GM18508 (cell line): ENCODE results near the gene NSD2.

Experiments
- ATAC-seq: cut with Tn5 transposase; IDR thresholded peaks from one replicate; pipeline ENCODE4 v1.9.1; 2021; ENCODE audit warnings: moderate number of reproducible peaks; ENCODE audit not compliant: insufficient read depth, unreplicated experiment

Gene NSD2

GRCh38 chr4:1982124-1983052 is 111.2 kb downstream of the NSD2 start:
- no peak for ATAC-seq

DNA sequence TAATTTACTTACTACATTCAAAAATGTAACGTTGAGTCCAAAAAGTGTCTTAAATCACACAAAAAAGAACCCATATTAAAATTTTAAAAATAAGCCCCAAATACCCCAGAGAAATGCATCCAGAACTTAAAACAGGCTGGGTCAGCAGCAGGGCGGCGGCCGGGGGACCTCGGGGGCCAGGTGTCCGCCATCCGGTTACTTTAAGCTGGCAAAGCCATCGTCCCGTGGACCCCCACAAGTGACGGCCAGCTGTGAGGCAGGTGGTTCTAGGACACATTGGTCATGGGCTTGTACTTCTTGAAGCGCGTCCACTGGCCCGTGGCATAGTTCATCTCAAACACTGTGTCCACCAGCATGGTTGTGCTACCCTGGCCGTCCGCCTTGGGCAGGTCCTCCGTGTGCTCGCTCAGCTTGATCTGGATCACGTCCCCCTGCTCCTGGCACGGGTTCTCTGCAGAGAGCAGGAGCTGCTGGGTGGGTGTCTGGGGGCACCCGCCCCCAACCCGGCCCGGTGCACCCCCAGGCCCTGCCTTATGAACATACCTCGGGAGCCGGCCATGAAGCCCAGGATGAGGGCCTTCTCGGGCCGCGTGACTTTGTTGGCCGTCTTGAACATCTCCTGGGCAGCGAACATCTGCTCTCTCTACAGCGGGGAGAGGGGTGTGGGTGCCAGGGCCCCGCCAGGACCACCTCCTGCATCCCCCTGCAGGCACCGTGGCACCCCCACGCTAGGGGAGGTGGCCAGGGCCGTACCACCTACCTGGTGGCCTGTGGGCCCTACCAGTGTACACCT is 112.1 kb downstream of the NSD2 start:
- ATAC-seq = no peak

DNA sequence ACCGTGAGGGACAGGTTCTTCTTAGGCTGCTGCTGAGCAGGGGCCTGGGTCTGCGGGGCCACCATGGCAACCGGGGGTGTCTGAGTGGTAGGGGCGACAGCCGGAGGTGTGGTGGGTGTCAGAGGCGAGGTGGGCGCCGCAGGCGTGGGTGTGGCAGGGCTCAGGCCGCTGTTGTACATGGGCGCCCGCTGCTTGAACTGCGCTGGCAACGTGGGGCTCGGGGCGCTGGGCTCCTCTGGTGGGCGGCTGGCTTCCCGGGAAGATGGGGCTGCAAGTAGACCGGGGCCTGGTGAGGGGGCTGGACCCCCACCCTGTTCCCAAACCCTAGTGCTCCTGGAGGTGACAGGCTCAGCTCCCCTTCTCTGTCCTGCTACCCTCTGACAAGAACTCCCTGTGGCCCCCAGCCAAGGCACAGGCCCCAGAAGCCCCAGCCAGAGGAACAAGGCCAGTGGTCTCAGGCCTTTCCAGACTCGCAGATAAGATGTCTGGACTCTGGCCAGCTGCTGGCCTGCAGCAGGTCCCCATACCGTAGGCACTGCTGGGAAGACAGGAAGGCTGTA is 112.7 kb downstream of the NSD2 start:
- no peak for ATAC-seq

DNA sequence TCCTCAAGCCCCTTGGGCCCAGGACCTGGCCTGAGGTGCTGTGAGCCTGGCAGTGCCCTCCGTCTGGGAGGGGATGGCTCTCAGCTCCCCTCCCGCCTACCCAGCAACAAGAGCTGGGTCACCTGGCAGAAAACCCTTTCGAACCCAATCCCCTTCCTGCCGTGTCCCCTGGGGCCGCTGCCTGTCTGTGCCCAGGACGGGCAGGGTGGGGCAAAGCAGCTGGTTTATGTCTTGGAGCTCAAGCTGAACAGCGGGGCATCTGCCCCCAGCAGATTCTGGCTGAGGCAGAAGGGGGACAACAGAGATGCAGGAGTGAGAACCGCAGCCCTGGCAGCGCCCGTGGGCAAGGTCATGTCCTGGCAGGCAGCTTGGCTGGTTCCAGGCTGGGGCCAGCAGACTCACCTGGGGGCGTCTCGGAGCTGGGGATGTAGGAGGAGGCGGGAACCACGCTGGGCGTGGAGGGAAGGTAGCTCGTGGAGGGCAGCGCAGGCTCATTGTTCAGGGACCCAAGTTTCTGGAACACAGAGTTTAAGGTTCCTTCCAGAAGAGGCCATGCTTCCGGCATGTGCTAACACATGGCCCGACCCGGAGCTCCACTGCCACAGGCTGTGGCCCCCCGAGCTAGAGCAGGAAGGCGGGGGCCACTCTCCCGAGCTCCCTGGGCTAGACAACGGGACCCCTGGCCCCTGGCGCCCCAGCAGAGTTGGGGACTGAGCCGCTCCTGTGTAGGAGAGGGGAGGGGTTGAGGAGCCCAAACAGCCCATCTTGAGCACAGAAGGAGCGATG is 113.4 kb downstream of the NSD2 start:
- ATAC-seq = no peak

- no peak for ATAC-seq
Measured at GRCh38 chr4:1985294-1985693, 114.1 kb downstream of the NSD2 start.

GRCh38 chr4:1985780-1986577 is 114.8 kb downstream of the NSD2 start:
- no peak for ATAC-seq

GRCh38 chr4:1986578-1987210 is 115.5 kb downstream of the NSD2 start:
- ATAC-seq = no peak

- ATAC-seq = no peak
Measured at GRCh38 chr4:1987296-1987695, 116.1 kb downstream of the NSD2 start.

DNA sequence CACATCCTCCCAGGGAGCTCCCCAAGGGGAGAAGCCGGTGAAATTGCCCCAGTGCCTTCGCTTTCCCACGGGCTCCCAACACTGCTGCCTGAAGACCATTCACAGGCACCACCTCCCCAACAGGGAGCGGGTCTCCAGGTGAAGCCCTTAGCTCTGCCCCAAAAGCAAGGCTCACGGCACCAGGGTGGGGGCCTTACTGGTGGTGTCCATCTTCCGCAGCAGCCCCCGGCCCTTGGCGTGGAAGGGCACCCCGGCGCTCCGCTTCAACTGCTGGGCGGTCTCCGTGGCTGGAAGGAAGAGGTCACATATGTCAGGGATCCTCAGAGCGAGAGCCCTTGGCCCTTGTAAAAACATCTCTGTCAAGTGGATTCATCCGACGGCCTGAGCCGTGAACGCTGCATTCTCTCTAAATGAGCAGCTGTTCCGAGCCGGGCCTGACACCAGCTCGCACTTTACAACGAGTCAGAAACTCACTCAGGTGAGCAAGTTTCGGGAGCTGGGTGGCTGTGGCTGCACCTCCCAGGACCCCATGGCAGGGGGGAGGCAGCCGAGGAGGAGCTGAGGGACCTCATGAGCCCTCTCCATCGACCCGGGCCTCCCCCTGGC is 116.6 kb downstream of the NSD2 start:
- no peak for ATAC-seq

- ATAC-seq = no peak
Measured at GRCh38 chr4:1988327-1988724, 117.1 kb downstream of the NSD2 start.

DNA sequence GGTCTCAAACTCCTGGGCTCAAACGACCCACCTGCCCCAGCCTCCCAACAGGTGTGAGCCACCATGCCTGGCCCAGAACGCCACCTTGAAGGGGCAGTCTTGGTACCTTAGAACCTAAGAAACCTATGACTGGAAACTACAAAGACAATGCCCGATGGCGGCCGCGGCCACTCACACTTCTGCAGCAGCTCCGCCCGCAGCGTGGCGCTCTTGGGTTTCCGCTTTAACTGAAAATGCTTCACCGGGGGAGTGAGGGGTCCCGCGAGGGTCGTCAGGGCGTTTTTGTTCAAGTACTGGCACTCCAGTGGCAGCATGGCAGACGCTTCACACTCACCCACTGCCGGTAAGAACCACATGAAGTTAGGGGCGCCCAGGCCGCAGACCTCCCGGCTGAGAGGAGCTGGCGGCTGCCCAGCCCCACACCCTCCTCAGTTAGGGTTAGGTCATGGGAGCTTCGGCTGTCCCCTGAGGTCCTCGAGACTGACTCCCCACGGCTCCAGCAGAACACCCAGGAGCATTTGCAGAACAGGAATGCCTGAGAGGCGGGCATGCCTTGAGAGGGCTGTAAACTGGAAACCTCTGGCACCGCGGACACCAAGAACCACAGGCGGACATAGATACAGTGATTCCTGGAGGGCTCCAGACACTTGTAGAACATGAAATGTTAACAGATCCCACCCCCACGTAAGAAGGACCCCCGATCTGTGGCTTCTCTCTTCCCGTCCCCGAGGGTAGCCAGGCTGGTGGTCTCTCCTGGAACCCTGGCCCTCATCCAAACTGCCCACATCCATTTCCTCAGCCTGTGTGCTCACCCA is 118.5 kb downstream of the NSD2 start:
- ATAC-seq = no peak

DNA sequence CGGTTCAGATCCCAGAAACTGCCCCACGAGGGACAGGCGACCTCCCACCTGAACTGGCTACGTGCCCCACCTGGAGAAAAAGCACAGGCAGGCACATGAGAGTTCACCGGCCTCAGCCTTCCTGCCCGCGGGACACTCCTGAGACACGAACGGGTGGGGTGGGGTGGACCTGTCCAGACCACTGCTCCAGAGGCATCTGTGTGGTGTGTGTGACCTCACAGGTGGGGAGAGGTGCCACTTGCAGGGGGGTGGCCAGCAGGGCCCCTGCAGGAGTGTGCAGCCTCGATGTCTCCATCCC is 119.1 kb downstream of the NSD2 start:
- no peak for ATAC-seq

GRCh38 chr4:1990676-1991075 is 119.5 kb downstream of the NSD2 start:
- no peak for ATAC-seq

- no peak for ATAC-seq
Measured at GRCh38 chr4:1991087-1991486, 119.9 kb downstream of the NSD2 start.

GRCh38 chr4:1991596-1992434 is 120.6 kb downstream of the NSD2 start:
- ATAC-seq = no peak

DNA sequence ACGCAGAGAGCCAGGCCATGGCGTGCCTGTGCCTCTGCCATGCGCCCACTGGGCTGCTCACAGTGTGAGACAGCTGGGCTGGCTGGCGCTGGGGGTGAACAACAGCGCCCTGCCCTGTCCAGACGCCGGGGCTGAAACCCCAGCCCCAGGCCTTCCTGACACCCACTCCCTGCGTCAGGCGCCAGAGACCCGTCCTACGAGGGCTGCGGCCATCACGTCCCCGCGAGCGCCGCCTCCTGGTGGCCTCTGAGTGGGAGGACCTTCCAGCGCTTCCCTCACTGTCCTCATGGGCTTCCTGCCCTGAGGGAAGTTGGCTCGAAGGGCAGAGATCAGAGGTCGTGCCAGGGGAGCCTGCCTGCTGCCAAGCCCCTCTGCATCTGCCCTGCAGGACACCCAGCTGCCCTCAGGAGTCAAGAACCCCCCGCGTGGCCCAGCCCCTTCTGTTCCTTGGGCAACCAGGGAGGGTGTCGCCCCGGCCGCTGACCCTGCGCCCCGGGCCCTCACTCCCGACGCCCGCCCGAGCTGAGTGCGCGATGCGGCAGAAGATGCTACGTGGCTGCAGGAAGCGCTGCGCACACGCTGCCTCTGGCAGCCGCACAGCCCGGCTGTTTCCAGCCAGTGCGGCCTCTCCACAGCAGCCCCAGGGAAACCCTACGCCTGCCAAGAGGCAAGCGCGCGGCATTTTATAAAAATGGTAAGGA is 121.4 kb downstream of the NSD2 start:
- ATAC-seq = no peak

GRCh38 chr4:1993169-1993516 is 122.0 kb downstream of the NSD2 start:
- ATAC-seq = no peak
